SJSA1 (cell line): ENCODE results near the gene SARNP. TPM values are rescaled to one million over a fixed set of nuclear protein-coding genes. Genes with fewer than 3 reads are reported as not detected.

Experiments used
- DNase-seq, 2 experiments: peaks; one replicate each; pipeline ENCODE4 v3.0.0-alpha.2; 2015 to 2020; ENCODE audit warnings: low spot score in 2 of 2, low read depth in 1 of 2
- H3K27ac ChIP-seq: fragments of 250-450 bp; sonication (Bioruptor Pico); 2 replicates; pipeline ENCODE4 v1.5.1; 2020; ENCODE audit warnings: mild to moderate bottlenecking, moderate library complexity
- H3K27me3 ChIP-seq: fragments of 250-450 bp; sonication (Bioruptor Pico); replicated peaks from 2 replicates; pipeline ENCODE4 v1.5.1; 2020; ENCODE audit warnings: mild to moderate bottlenecking, moderate library complexity
- H3K36me3 ChIP-seq: fragments of 250-450 bp; sonication (Bioruptor Pico); 2 replicates; pipeline ENCODE4 v1.5.1; 2020; ENCODE audit warnings: mild to moderate bottlenecking
- H3K4me1 ChIP-seq: fragments of 250-450 bp; sonication (Bioruptor Pico); replicated peaks from 2 replicates; pipeline ENCODE4 v1.6.1; 2021; ENCODE audit warnings: mild to moderate bottlenecking
- H3K4me3 ChIP-seq: fragments of 250-450 bp; sonication (Bioruptor Pico); 2 replicates; pipeline ENCODE4 v1.5.1; 2020; ENCODE audit warnings: mild to moderate bottlenecking
- H3K9me3 ChIP-seq: fragments of 250-450 bp; sonication (Bioruptor Pico); replicated peaks from 2 replicates; pipeline ENCODE4 v1.5.1; 2020; ENCODE audit warnings: mild to moderate bottlenecking
- total RNA-seq: library from RNA; depleted of rRNA; stranded (reverse); fragments of >200 nt; shearing (Covaris generic); gene quantifications from 2 replicates; pipeline ENCODE4 v1.2.3, GENCODE V29; 2014

The SARNP gene
- total RNA-seq, 1 experiment from 2014 or later, result 124 TPM

DNA sequence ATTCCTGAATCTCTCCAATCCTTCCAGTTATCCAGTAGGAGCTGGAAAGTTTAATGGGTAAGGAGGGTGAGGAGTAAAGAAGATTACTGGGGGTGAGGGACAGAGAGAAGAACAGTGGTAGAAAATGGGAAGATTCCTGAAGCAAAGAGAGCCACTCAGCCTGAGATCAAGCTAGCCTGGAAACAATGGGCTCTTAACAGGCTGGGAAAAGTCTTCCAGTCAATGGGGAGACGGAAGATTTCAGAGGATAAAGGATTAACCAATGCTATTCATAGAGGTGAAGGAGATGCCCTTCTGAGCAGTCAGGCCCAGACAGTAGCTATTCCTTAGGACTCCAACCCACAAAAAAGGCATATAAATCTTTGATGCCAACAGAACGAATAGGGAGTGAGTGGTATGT is 59.8 kb downstream of the SARNP start:
- no peaks in the 10 kb centered on the region for H3K27me3 ChIP-seq
- H3K4me3 ChIP-seq, result no peak overlapping the region
- peaks cover 94% of the 10 kb centered on the region for H3K36me3 ChIP-seq
- H3K9me3 ChIP-seq, result no peaks in the 10 kb centered on the region
- H3K27ac ChIP-seq, result no peak overlapping the region
- no peak for DNase-seq
- no peaks in the 10 kb centered on the region for H3K4me1 ChIP-seq

GRCh38 chr12:55755246-55755645 is 62.3 kb downstream of the SARNP start:
- Histone ChIP-seq H3K27ac (no peak overlapping the region), H3K9me3 (no peaks in the 10 kb centered on the region), H3K36me3 (peaks cover 94% of the 10 kb centered on the region), H3K27me3 (no peaks in the 10 kb centered on the region), H3K4me3 (no peak overlapping the region), H3K4me1 (no peaks in the 10 kb centered on the region)
- no peak for DNase-seq

- no peak for DNase-seq
- Histone ChIP-seq H3K9me3 (no peaks in the 10 kb centered on the region), H3K27me3 (no peaks in the 10 kb centered on the region), H3K36me3 (peaks cover 31% of the 10 kb centered on the region), H3K27ac (no peak overlapping the region), H3K4me3 (no peak overlapping the region), H3K4me1 (peaks cover 10% of the 10 kb centered on the region)
Measured at GRCh38 chr12:55748230-55748993, 69.1 kb downstream of the SARNP start.

DNA sequence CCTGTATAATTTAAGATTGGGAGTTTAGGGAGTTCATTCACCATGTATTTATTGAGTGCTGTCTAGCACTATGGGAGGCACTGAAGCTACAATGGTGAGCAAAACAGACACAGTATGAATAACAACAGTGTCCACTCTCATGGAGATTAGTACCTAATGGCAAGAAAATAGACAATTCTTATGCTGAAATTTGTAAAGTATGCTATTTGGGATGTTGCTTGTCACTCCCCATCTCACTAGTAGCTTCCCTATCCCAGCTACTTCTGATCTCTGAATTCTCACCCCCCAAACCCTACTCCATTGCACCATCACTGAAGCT is 70.7 kb downstream of the SARNP start:
- Histone ChIP-seq H3K27ac (no peak overlapping the region), H3K4me3 (no peak overlapping the region), H3K27me3 (no peaks in the 10 kb centered on the region), H3K9me3 (no peaks in the 10 kb centered on the region), H3K36me3 (peaks cover 15% of the 10 kb centered on the region), H3K4me1 (peaks cover 14% of the 10 kb centered on the region)
- no peak for DNase-seq

- Histone ChIP-seq H3K36me3 (peaks cover 10% of the 10 kb centered on the region; the same call in 1 of the 2 replicates), H3K27ac (no peak overlapping the region), H3K27me3 (no peaks in the 10 kb centered on the region), H3K4me1 (peaks cover 14% of the 10 kb centered on the region), H3K4me3 (no peak overlapping the region), H3K9me3 (no peaks in the 10 kb centered on the region)
- no peak for DNase-seq
Measured at GRCh38 chr12:55746174-55746912, 71.2 kb downstream of the SARNP start.

GRCh38 chr12:55745361-55746173 is 72.0 kb downstream of the SARNP start:
- Histone ChIP-seq H3K9me3 (no peaks in the 10 kb centered on the region), H3K27ac (no peak overlapping the region), H3K4me3 (no peak overlapping the region), H3K27me3 (no peaks in the 10 kb centered on the region), H3K36me3 (peaks cover 5% of the 10 kb centered on the region; the same call in 1 of the 2 replicates), H3K4me1 (peaks cover 14% of the 10 kb centered on the region)
- DNase-seq, result no peak

- Histone ChIP-seq H3K36me3 (peaks cover 3% of the 10 kb centered on the region; the same call in 1 of the 2 replicates), H3K27ac (no peak overlapping the region), H3K4me3 (peak overlapping the region; percentile 54), H3K9me3 (no peaks in the 10 kb centered on the region), H3K27me3 (no peaks in the 10 kb centered on the region), H3K4me1 (peaks cover 14% of the 10 kb centered on the region)
- no peak for DNase-seq
Measured at GRCh38 chr12:55744340-55745030, 73.0 kb downstream of the SARNP start.

DNA sequence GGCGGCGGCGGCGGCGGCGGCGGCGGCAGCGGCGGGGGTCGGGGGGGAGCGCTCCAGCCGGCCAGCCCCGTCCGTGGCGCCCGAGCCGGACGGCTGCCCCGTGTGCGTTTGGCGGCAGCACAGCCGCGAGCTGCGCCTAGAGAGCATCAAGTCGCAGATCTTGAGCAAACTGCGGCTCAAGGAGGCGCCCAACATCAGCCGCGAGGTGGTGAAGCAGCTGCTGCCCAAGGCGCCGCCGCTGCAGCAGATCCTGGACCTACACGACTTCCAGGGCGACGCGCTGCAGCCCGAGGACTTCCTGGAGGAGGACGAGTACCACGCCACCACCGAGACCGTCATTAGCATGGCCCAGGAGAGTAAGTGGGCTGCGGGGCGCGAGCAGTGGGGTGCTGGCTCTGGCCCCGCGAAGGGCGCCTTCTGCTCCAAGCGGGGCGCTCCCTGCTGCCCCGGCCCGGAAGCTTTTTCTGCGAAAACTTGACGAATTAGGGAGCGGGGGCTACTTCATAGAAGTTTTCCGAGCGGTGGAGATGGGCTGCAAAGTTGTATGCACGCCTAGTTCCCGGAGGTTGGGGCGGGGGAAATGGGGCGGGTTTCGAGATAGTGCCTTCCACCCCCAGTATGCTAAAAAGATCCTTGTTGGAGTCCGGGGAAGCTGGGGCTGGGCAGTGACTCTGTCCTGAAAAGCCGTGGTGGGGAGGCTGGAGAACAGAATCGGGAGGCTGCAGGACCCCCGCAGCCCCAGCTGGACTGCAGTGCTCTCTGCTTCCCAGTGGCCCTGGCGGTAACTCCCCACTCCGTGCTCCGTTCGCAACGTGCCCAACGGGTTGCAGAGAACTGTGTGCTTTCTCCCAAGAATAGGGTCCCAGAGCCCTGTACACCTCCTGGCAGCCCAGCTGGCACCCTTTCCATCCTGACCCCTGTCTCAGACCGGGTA is 73.9 kb downstream of the SARNP start:
- no peaks in the 10 kb centered on the region for H3K27me3 ChIP-seq
- no peaks in the 10 kb centered on the region; the same call in 1 of the 2 replicates for H3K36me3 ChIP-seq
- peak; percentile 41 to 63 for DNase-seq
- H3K4me1 ChIP-seq, result peaks cover 14% of the 10 kb centered on the region
- no peaks in the 10 kb centered on the region for H3K9me3 ChIP-seq
- no peak overlapping the region for H3K27ac ChIP-seq
- H3K4me3 ChIP-seq, result peak overlapping the region; percentile 54

GRCh38 chr12:55742719-55743405 is 74.7 kb downstream of the SARNP start, which contains the start of gene GDF11:
GDF11 (plus strand) TSS chr12:55743122; CDS start chr12:55743317, 195 bp downstream.
- Histone ChIP-seq H3K4me1 (peaks cover 19% of the 10 kb centered on the region), H3K27ac (no peak within 1 kb of the TSS), H3K36me3 (no peaks in the 10 kb centered on the region; the same call in 1 of the 2 replicates), H3K9me3 (no peaks in the 10 kb centered on the region), H3K27me3 (no peaks in the 10 kb centered on the region), H3K4me3 (peak within 1 kb of the TSS; percentile 54)
- peak; percentile 46 to 81 for DNase-seq

- H3K4me3 ChIP-seq, result peak overlapping the region; percentile 35
- no peaks in the 10 kb centered on the region; the same call in 1 of the 2 replicates for H3K36me3 ChIP-seq
- H3K9me3 ChIP-seq, result no peaks in the 10 kb centered on the region
- no peak overlapping the region for H3K27ac ChIP-seq
- no peaks in the 10 kb centered on the region for H3K27me3 ChIP-seq
- no peak for DNase-seq
- peaks cover 19% of the 10 kb centered on the region for H3K4me1 ChIP-seq
Measured at GRCh38 chr12:55741931-55742680, 75.4 kb downstream of the SARNP start.

DNA sequence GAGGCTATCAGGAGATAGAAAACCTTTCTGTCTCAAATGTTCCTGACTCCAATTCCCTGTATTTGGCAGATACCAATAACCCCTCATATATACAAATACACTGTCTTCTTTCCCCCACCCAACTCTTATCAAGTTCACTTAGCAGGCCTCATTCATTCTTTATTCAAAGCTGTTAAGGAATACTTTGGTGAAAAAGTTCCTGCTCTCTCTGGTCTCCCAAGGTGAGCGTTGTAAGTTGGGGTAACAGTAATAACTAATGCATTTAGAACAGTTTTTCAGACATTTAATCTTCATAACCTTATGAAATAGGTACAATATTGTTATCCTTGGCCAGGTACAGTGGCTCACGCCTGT is 78.5 kb downstream of the SARNP start:
- Histone ChIP-seq H3K36me3 (no peaks in the 10 kb centered on the region; the same call in 1 of the 2 replicates), H3K4me3 (peak overlapping the region; percentile 39), H3K9me3 (no peaks in the 10 kb centered on the region), H3K27me3 (no peaks in the 10 kb centered on the region), H3K27ac (no peak overlapping the region), H3K4me1 (peaks cover 16% of the 10 kb centered on the region)
- DNase-seq, result no peak
